Measurements from ENCODE around the gene FAM53C. TPM values are rescaled to one million over a fixed set of nuclear protein-coding genes. Genes with fewer than 3 reads are reported as not detected.

The FAM53C gene
- total RNA-seq, 1 experiment from 2014 or later: 36.4 TPM

DNA sequence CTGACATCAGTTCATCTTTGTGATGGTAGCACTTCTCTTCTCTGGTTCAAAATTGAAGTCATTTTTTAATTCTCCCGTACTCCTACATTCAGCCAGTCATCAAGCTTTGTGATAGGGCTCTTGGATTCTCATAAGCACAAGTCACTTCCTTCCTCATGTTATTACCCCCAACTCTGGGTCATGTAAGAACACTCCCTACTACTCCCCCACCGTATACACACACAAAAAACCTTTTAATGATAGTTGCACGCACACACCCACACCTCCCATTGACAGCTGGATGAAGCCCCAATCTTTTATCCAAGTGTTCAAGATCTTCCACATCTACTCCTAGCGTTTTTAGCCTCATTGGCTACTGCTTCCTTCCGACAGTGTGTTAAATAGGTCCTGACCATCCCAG, 31.2 kb downstream of the FAM53C start:
- peaks cover 90% of the 10 kb centered on the region for H3K79me2 ChIP-seq (ENCODE audit: insufficient read depth, low read length)
- intact Hi-C loops (cut with micrococcal nuclease): no loop called here
- BruUV-seq (replicated peaks): no TSS peak
- no peak overlapping the region for H3K9ac ChIP-seq (ENCODE audit: low read length)
- H3K36me3 ChIP-seq (ENCODE audit: control insufficient read depth in 1 of 2, insufficient read depth in 2 of 2, low read length in 2 of 2): peaks cover 3 to 6% of the 10 kb centered on the region in 2 experiments; a peak in 1 of 4 replicates
- H3K4me1 ChIP-seq (ENCODE audit: control insufficient read depth in 1 of 2, insufficient read depth in 2 of 2, low read length in 2 of 2): no peaks in the 10 kb centered on the region
- TF ChIP-seq FOSL1 (IDR thresholded peaks at IDR 0.05; ENCODE audit: low read depth) (no peak), YY1 (IDR thresholded peaks at IDR 0.05; ENCODE audit: extremely low read depth, insufficient replicate concordance, low read depth, low read length) (no peak), ZFX (IDR thresholded peaks at IDR 0.05) (no peak)
- no peak overlapping the region for H3K27ac ChIP-seq (ENCODE audit: low read depth, low read length)
- no peaks in the 10 kb centered on the region; the same call in 1 of the 2 replicates for H4K20me1 ChIP-seq (ENCODE audit: insufficient read depth)
- H2AFZ ChIP-seq (ENCODE audit: low read depth, low read length, poor library complexity, severe bottlenecking): no peak overlapping the region
- ChIA-PET RAD21 (ENCODE audit: low non-redundant PET in 1 of 2, low total read pairs in 2 of 2, uncharacterized antibody in 2 of 2, unreplicated experiment in 2 of 2) (no interaction called here), CTCF (interaction anchor here (1.3 kb wide), 1 partner anchor 17 kb away, joined by 5 read pairs; no protein-coding TSS in a partner anchor), POLR2A (no interaction called here)
- no peak overlapping the region for H3K4me2 ChIP-seq (ENCODE audit: low read length)
- DNase-seq (ENCODE audit: low read depth, low spot score): no peak
- no peak for ATAC-seq
- H3K9me2 ChIP-seq (ENCODE audit: insufficient read depth): no peaks in the 10 kb centered on the region
- no peaks in the 10 kb centered on the region for H3K27me3 ChIP-seq (ENCODE audit: insufficient read depth, low read length)
- no peak overlapping the region for H3K4me3 ChIP-seq (replicated peaks in 1 of 2; ENCODE audit: low read depth in 1 of 2, low read length in 2 of 2)
- no peaks in the 10 kb centered on the region for H3K9me3 ChIP-seq (ENCODE audit: control insufficient read depth in 1 of 2, insufficient read depth in 1 of 2, low read depth in 1 of 2, low read length in 2 of 2)

DNA sequence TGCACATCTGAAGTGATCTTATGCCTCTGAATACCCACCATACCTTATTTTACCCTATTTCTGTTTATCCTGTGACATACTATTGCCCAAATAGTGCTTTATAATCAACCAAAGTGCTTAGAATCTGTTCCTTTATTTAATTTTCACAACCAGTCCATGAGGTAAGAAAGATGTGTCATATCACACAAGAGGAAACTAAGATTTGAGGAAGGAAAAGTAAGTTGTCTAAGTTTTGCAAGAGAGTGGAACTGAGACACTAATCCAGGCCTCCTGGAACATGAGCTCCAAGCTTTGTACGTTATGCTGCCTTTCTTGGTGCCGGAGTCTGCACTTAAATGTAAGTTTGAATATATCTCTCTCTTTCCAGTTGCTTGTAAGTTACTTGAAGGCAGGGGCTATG, 31.6 kb downstream of the FAM53C start:
- ChIA-PET RAD21 (ENCODE audit: low non-redundant PET in 1 of 2, low total read pairs in 2 of 2, uncharacterized antibody in 2 of 2, unreplicated experiment in 2 of 2) (no interaction called here), CTCF (interaction anchor here (1.3 kb wide), 1 partner anchor 16 kb away, joined by 4 read pairs; no protein-coding TSS in a partner anchor), POLR2A (no interaction called here)
- Histone ChIP-seq H3K79me2 (ENCODE audit: insufficient read depth, low read length) (peaks cover 90% of the 10 kb centered on the region), H3K27me3 (ENCODE audit: insufficient read depth, low read length) (no peaks in the 10 kb centered on the region), H3K27ac (ENCODE audit: low read depth, low read length) (no peak overlapping the region), H3K4me1 (ENCODE audit: control insufficient read depth in 1 of 2, insufficient read depth in 2 of 2, low read length in 2 of 2) (no peaks in the 10 kb centered on the region), H4K20me1 (ENCODE audit: insufficient read depth) (no peaks in the 10 kb centered on the region; the same call in 1 of the 2 replicates), H3K4me3 (replicated peaks in 1 of 2; ENCODE audit: low read depth in 1 of 2, low read length in 2 of 2) (no peak overlapping the region), H3K4me2 (ENCODE audit: low read length) (no peak overlapping the region), H2AFZ (ENCODE audit: low read depth, low read length, poor library complexity, severe bottlenecking) (no peak overlapping the region), H3K9me2 (ENCODE audit: insufficient read depth) (no peaks in the 10 kb centered on the region), H3K9ac (ENCODE audit: low read length) (no peak overlapping the region), H3K36me3 (ENCODE audit: control insufficient read depth in 1 of 2, insufficient read depth in 2 of 2, low read length in 2 of 2) (peaks cover 3 to 6% of the 10 kb centered on the region in 2 experiments; a peak in 2 of 4 replicates), H3K9me3 (ENCODE audit: control insufficient read depth in 1 of 2, insufficient read depth in 1 of 2, low read depth in 1 of 2, low read length in 2 of 2) (no peaks in the 10 kb centered on the region)
- ATAC-seq (no peak), DNase-seq (ENCODE audit: low read depth, low spot score) (no peak)
- intact Hi-C loops (cut with micrococcal nuclease): no loop called here
- BruUV-seq (replicated peaks): no TSS peak
- TF ChIP-seq CBX3 (IDR thresholded peaks at IDR 0.05; ENCODE audit: low read depth) (no peak), ZFX (IDR thresholded peaks at IDR 0.05) (no peak), RAD21 (IDR thresholded peaks at IDR 0.05; ENCODE audit: low read depth) (no peak), YY1 (IDR thresholded peaks at IDR 0.05; ENCODE audit: extremely low read depth, insufficient replicate concordance, low read depth, low read length) (no peak), SP1 (IDR thresholded peaks at IDR 0.05; ENCODE audit: low read depth) (no peak), EGR1 (IDR thresholded peaks at IDR 0.05; ENCODE audit: low read depth) (no peak), TCF7L2 (IDR thresholded peaks at IDR 0.05; ENCODE audit: borderline replicate concordance, extremely low read depth, insufficient read depth, insufficient read length) (no peak), SIN3A (IDR thresholded peaks at IDR 0.05; ENCODE audit: low read depth) (no peak), ATF3 (IDR thresholded peaks at IDR 0.05) (no peak), POLR2AphosphoS5 (IDR thresholded peaks at IDR 0.05; ENCODE audit: low read depth, low read length) (no peak), EZH2 (IDR thresholded peaks at IDR 0.05) (no peak), POLR2A (IDR thresholded peaks at IDR 0.05; ENCODE audit: borderline replicate concordance, extremely low read depth, insufficient read depth, insufficient read length) (no peak), FOSL1 (IDR thresholded peaks at IDR 0.05; ENCODE audit: low read depth) (no peak)
- TF ChIP-seq, protein P1, sequence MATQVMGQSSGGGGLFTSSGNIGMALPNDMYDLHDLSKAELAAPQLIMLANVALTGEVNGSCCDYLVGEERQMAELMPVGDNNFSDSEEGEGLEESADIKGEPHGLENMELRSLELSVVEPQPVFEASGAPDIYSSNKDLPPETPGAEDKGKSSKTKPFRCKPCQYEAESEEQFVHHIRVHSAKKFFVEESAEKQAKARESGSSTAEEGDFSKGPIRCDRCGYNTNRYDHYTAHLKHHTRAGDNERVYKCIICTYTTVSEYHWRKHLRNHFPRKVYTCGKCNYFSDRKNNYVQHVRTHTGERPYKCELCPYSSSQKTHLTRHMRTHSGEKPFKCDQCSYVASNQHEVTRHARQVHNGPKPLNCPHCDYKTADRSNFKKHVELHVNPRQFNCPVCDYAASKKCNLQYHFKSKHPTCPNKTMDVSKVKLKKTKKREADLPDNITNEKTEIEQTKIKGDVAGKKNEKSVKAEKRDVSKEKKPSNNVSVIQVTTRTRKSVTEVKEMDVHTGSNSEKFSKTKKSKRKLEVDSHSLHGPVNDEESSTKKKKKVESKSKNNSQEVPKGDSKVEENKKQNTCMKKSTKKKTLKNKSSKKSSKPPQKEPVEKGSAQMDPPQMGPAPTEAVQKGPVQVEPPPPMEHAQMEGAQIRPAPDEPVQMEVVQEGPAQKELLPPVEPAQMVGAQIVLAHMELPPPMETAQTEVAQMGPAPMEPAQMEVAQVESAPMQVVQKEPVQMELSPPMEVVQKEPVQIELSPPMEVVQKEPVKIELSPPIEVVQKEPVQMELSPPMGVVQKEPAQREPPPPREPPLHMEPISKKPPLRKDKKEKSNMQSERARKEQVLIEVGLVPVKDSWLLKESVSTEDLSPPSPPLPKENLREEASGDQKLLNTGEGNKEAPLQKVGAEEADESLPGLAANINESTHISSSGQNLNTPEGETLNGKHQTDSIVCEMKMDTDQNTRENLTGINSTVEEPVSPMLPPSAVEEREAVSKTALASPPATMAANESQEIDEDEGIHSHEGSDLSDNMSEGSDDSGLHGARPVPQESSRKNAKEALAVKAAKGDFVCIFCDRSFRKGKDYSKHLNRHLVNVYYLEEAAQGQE (IDR thresholded peaks at IDR 0.05; ENCODE audit: low read depth): no peak
- TF ChIP-seq, protein P2, sequence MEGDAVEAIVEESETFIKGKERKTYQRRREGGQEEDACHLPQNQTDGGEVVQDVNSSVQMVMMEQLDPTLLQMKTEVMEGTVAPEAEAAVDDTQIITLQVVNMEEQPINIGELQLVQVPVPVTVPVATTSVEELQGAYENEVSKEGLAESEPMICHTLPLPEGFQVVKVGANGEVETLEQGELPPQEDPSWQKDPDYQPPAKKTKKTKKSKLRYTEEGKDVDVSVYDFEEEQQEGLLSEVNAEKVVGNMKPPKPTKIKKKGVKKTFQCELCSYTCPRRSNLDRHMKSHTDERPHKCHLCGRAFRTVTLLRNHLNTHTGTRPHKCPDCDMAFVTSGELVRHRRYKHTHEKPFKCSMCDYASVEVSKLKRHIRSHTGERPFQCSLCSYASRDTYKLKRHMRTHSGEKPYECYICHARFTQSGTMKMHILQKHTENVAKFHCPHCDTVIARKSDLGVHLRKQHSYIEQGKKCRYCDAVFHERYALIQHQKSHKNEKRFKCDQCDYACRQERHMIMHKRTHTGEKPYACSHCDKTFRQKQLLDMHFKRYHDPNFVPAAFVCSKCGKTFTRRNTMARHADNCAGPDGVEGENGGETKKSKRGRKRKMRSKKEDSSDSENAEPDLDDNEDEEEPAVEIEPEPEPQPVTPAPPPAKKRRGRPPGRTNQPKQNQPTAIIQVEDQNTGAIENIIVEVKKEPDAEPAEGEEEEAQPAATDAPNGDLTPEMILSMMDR (IDR thresholded peaks at IDR 0.05 in 2 of 3, conservative IDR thresholded peaks at IDR 0.05 in 1 of 3; ENCODE audit: borderline replicate concordance in 1 of 3, insufficient read depth in 1 of 3, low read depth in 2 of 3, low read length in 2 of 3): no peak
- TF ChIP-seq, protein P3, sequence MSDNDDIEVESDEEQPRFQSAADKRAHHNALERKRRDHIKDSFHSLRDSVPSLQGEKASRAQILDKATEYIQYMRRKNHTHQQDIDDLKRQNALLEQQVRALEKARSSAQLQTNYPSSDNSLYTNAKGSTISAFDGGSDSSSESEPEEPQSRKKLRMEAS (IDR thresholded peaks at IDR 0.05): no peak
